ENCODE data around the gene MMP3.

- TF ChIP-seq CTCF (IDR thresholded peaks at IDR 0.05; ENCODE audit: low read depth, low read length, poor library complexity, severe bottlenecking) = peak; percentile 59
- TF ChIP-seq EZH2phosphoT487 (IDR thresholded peaks at IDR 0.05; ENCODE audit: borderline replicate concordance, low read length) = no peak
Observed at GRCh38 chr11:102810950-102811660, 32.3 kb downstream of the MMP3 start.

Measured in DOHH2 (cell line).